HepG2 (cell line): ENCODE measurements around the gene BCAN. TPM values are rescaled to one million over a fixed set of nuclear protein-coding genes. Genes with fewer than 3 reads are reported as not detected.

Experiments used
- ATAC-seq: fragments of 200-7000 bp; cut with Tn5 transposase; 3 replicates; pipeline ENCODE4 v1.9.1; 2020; ENCODE audit warnings: mild to moderate bottlenecking, moderate library complexity
- BruUV-seq: library from RNA; stranded (reverse); fragments of 400-500 nt; replicated peaks from 2 replicates; lab custom pipeline; 2021; lab: Mats Ljungman, UMichigan
- CTCF ChIA-PET: fragments of 300-600 bp; formaldehyde crosslinking; extraction: SDS; loops from one replicate; lab custom pipeline; 2021; ENCODE audit warnings: low total read pairs, inconsistent platforms, low intra/inter-chr PET ratio; lab: Yijun Ruan, JAX
- POLR2A ChIA-PET: fragments of 350-600 bp; sonication (Branson Sonifier 250); formaldehyde crosslinking; loops from one replicate; lab custom pipeline; 2020; ENCODE audit warnings: antibody characterized with exemption, inconsistent platforms; lab: Yijun Ruan, JAX
- DNase-seq: peaks from one replicate; pipeline ENCODE4 v3.0.0-alpha.2; 2015; ENCODE audit warnings: low spot score
- FAIRE-seq: peaks from 3 replicates; lab custom pipeline; 2011; peaks lifted over from hg19 to GRCh38; lab: Jason Lieb, UNC
- H2AFZ ChIP-seq: one replicate; pipeline ENCODE4 v1.6.1; 2011; ENCODE audit warnings: low read length, inconsistent platforms
- H3K27ac ChIP-seq: fragments of 300-600 bp; 3 replicates; pipeline ENCODE4 v1.8.0; 2011; ENCODE audit warnings: mixed run types, mild to moderate bottlenecking, mixed read lengths, low read length, inconsistent platforms; ENCODE audit not compliant: insufficient read depth; ENCODE audit errors: extremely low read length
- H3K27me3 ChIP-seq, 2 experiments: fragments of 200-600 bp in 1 of 2; 2 replicates in 1 of 2; 3 replicates in 1 of 2; pipeline versions ENCODE4 v1.6.0 to v1.8.0; 2011; ENCODE audit warnings: low read length in 2 of 2, mild to moderate bottlenecking in 2 of 2, moderate library complexity in 2 of 2, inconsistent platforms in 1 of 2; ENCODE audit not compliant: insufficient read depth in 2 of 2, control insufficient read depth in 1 of 2
- H3K36me3 ChIP-seq, 2 experiments: fragments of 200-600 bp in 1 of 2; replicated peaks in 1 of 2; 2 replicates in 1 of 2; 3 replicates in 1 of 2; pipeline versions ENCODE4 v1.5.1 to v1.8.0; 2011; ENCODE audit warnings: low read length in 2 of 2, inconsistent platforms in 1 of 2; ENCODE audit not compliant: insufficient read depth in 2 of 2, control insufficient read depth in 1 of 2
- H3K4me1 ChIP-seq: 2 replicates; pipeline ENCODE4 v1.5.1; 2012; ENCODE audit warnings: low read length, inconsistent platforms; ENCODE audit not compliant: insufficient read depth
- H3K4me2 ChIP-seq: 2 replicates; pipeline ENCODE4 v1.6.0; 2011; ENCODE audit warnings: low read depth, low read length, inconsistent platforms
- H3K4me3 ChIP-seq, 3 experiments: fragments of 200-600 bp in 1 of 3; sonication (generic), shearing (Covaris generic) in 1 of 3; replicated peaks in 1 of 3; 2 replicates each; pipeline ENCODE4 v1.5.1; 2011 to 2016; ENCODE audit warnings: low read length in 3 of 3, inconsistent platforms in 2 of 3, low read depth in 2 of 3, mild to moderate bottlenecking in 2 of 3, control low read depth in 1 of 3, mixed read lengths in 1 of 3; ENCODE audit not compliant: insufficient read depth in 1 of 3
- H3K79me2 ChIP-seq: one replicate; pipeline ENCODE4 v1.6.1; 2011; ENCODE audit warnings: low read length, inconsistent platforms; ENCODE audit not compliant: insufficient read depth
- H3K9ac ChIP-seq: 2 replicates; pipeline ENCODE4 v1.6.0; 2011; ENCODE audit warnings: mild to moderate bottlenecking, low read depth, low read length, inconsistent platforms; ENCODE audit not compliant: insufficient read depth
- H3K9me3 ChIP-seq: 2 replicates; pipeline ENCODE4 v1.5.1; 2012; ENCODE audit warnings: mild to moderate bottlenecking, low read length
- H4K20me1 ChIP-seq: 2 replicates; pipeline ENCODE4 v1.6.0; 2011; ENCODE audit warnings: inconsistent platforms, mild to moderate bottlenecking, low read length, moderate library complexity; ENCODE audit not compliant: insufficient read depth
- AGO1 ChIP-seq: fragments of 200-400 bp; formaldehyde crosslinking; IDR thresholded peaks from 2 replicates; pipeline ENCODE4 v1.6.1; 2017; ENCODE audit warnings: mild to moderate bottlenecking, low read depth, low read length, moderate library complexity; ENCODE audit not compliant: poor library complexity, severe bottlenecking
- AGO2 ChIP-seq: fragments of 200-400 bp; formaldehyde crosslinking; optimal IDR thresholded peaks from 2 replicates; pipeline ENCODE3; 2017; ENCODE audit warnings: mild to moderate bottlenecking, low read depth, low read length, moderate library complexity
- AKAP8 ChIP-seq: sonication (generic); formaldehyde crosslinking; IDR thresholded peaks from 2 replicates; pipeline ENCODE4 v1.5.1; 2020; ENCODE audit warnings: mild to moderate bottlenecking, missing genetic modification reagents
- KDM2A ChIP-seq: sonication (generic); formaldehyde crosslinking; IDR thresholded peaks from 2 replicates; pipeline ENCODE4 v1.4.0; 2020; ENCODE audit warnings: low read depth, missing genetic modification reagents, borderline replicate concordance
- KLF15 ChIP-seq: sonication (generic); formaldehyde crosslinking; IDR thresholded peaks from 2 replicates; pipeline ENCODE4 v1.8.1; 2023; ENCODE audit warnings: borderline replicate concordance, mild to moderate bottlenecking, inconsistent platforms, missing genetic modification reagents, mixed read lengths
- MED13 ChIP-seq: sonication (generic); formaldehyde crosslinking; IDR thresholded peaks from 2 replicates; pipeline ENCODE4 v1.5.0; 2020; ENCODE audit warnings: missing genetic modification reagents
- POLR2A ChIP-seq, 2 experiments: IDR thresholded peaks; 2 replicates each; pipeline ENCODE4 v1.6.1; 2011; ENCODE audit warnings: low read depth in 2 of 2, low read length in 2 of 2, mild to moderate bottlenecking in 1 of 2, moderate library complexity in 1 of 2; ENCODE audit not compliant: insufficient read depth in 1 of 2
- POLR2G ChIP-seq: fragments of 200-400 bp; formaldehyde crosslinking; IDR thresholded peaks from 2 replicates; pipeline ENCODE4 v1.6.1; 2018; ENCODE audit warnings: mild to moderate bottlenecking, low read depth, low read length, moderate library complexity
- RXRB ChIP-seq: IDR thresholded peaks from 2 replicates; pipeline ENCODE4 v1.6.1; 2016; ENCODE audit warnings: borderline replicate concordance, missing genetic modification reagents, missing compliant biosample characterization
- ZC3H13 ChIP-seq: sonication (generic); formaldehyde crosslinking; IDR thresholded peaks from 2 replicates; pipeline ENCODE4 v1.8.1; 2023; ENCODE audit warnings: mild to moderate bottlenecking, missing genetic modification reagents, moderate library complexity
- ZFX ChIP-seq: sonication (generic); formaldehyde crosslinking; IDR thresholded peaks from 2 replicates; pipeline ENCODE4 v1.4.0; 2020; ENCODE audit warnings: mild to moderate bottlenecking, low read depth, missing genetic modification reagents, moderate library complexity
- ZNF263 ChIP-seq: sonication (generic); formaldehyde crosslinking; IDR thresholded peaks from 2 replicates; pipeline ENCODE4 v1.4.0; 2020; ENCODE audit warnings: missing genetic modification reagents
- ZNF326 ChIP-seq: sonication (generic); formaldehyde crosslinking; IDR thresholded peaks from 2 replicates; pipeline ENCODE4 v1.4.0; 2020; ENCODE audit warnings: missing genetic modification reagents, borderline replicate concordance
- WGBS: methylation state at CpG from one replicate; pipeline ENCODE4 v1.1.6; 2017; ENCODE audit warnings: low lambda C conversion rate; 5-methylcytosine and 5-hydroxymethylcytosine counted together
- in situ Hi-C: cut with HindIII; loops from 2 replicates; pipeline ENCODE4 v1.10.0; 2017; ENCODE audit warnings: low pct_unique_long_range_greater_than_20kb; ENCODE audit not compliant: extremely low pct_ligation_motif_present
- intact Hi-C: fragments of 100-400 bp; cut with micrococcal nuclease; formaldehyde crosslinking; loops from one replicate; pipeline ENCODE4 v1.10.0; 2022; ENCODE audit not compliant: unreplicated experiment
- polyA plus RNA-seq, 8 experiments: library from polyadenylated mRNA; depleted of rRNA in 3 of 8; stranded (reverse) in 7 of 8; unstranded in 1 of 8; fragments of >200 nt; fragmentation: Illumina TruSeq in 4 of 8; extraction: Trizol in 4 of 8; gene quantifications; 2 replicates each; pipeline versions ENCODE4 v1.2.1 to v1.2.3, GENCODE V29; 2011 to 2016; ENCODE audit warnings: low read depth in 4 of 8, missing spikeins in 1 of 8, mixed read lengths in 1 of 8; ENCODE audit not compliant: insufficient read depth in 1 of 8
- total RNA-seq, 5 experiments: library from RNA; depleted of rRNA; stranded (reverse); fragments of >200 nt; fragmentation: Illumina TruSeq; extraction: Trizol; gene quantifications; 2 replicates each; pipeline ENCODE4 v1.2.3, GENCODE V29; 2016; ENCODE audit warnings: low read depth in 1 of 5
- TF ChIP-seq, protein P1 (sequence below): sonication (generic); formaldehyde crosslinking; IDR thresholded peaks from 2 replicates; pipeline ENCODE4 v1.5.1; 2020; ENCODE audit warnings: mild to moderate bottlenecking, missing genetic modification reagents, moderate library complexity
- TF ChIP-seq, protein P2 (sequence below): sonication (generic); formaldehyde crosslinking; IDR thresholded peaks from 2 replicates; pipeline ENCODE4 v1.8.0; 2022; ENCODE audit warnings: mild to moderate bottlenecking, missing genetic modification reagents; ENCODE audit not compliant: insufficient replicate concordance

The BCAN gene
- total and polyA plus RNA-seq, 2 of the 13 experiments (the other 11 are each of a cell fraction or from before 2014, with no cell fraction given), result not detected

DNA sequence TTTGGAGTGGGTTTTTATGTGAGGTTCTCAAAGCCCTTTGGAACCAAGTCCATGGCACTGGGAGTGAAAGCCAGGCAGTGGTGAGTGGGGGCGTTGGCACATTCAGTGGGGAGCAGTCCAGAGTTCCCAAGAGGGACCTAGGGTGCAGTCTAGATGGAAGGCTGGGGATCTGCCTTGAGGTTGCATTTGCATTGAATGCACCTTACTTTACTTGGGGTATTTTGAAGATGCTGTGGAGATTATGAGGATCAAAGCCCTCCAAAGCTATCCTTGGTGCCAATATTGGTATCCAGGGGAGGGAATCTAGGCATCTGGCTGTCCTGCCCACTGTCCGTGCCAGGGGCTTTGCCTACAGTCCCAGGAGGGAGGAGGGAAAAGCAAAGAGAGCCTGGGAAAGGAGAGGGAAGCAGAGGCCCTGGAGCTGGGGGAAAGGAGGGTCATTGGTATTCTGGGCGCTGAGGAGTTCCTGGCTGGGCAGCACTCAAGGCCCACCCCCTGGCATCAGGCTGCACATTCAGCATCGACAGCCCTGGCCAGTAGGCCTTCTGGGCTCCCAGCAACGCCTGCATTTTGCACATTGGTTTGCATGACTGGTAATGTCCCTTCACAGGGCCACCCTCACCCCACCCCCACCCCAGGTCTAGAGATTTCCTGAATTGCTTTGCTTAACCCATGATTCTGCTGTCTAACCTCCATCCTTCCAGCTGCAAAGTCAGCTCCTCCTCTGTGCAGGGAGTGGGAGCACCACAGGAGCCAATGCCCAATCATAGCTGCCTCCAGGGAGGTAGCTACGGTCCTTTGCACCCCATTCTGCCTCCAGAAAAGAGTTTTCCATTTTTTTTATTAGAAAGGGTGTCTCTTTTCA is 843 bp upstream of the BCAN start:
- Histone ChIP-seq H3K9ac (no peak overlapping the region), H2AFZ (no peak overlapping the region), H3K9me3 (no peaks in the 10 kb centered on the region), H3K4me3 (no peak overlapping the region), H3K27ac (no peak overlapping the region), H3K79me2 (no peaks in the 10 kb centered on the region), H3K4me2 (no peak overlapping the region), H3K36me3 (peaks cover 0 to 6% of the 10 kb centered on the region in 2 experiments; a peak in 2 of 5 replicates), H4K20me1 (peaks cover 34% of the 10 kb centered on the region), H3K4me1 (peaks cover 17% of the 10 kb centered on the region), H3K27me3 (peaks cover 2 to 14% of the 10 kb centered on the region in 2 experiments; a peak in 3 of 5 replicates)
- ChIA-PET CTCF (no interaction called here), POLR2A (interaction anchor here (1.3 kb wide), 1 partner anchor 8 kb away, joined by 3 read pairs; no protein-coding TSS in a partner anchor)
- in situ Hi-C loops (no loop called here), intact Hi-C loops (loop anchor here (1.0 kb wide), 1 partner anchor 17 kb away; no protein-coding TSS in a partner anchor)
- ATAC-seq (no peak), DNase-seq (no peak), FAIRE-seq (no peak)
- BruUV-seq, result no TSS peak
- TF ChIP-seq ZFX (CRISPR knock-in tag), result 0 out of 2 replicates have a peak, but pooled peaks have one; percentile 25
- 0 out of 2 replicates have a peak, but pooled peaks have one; percentile 17 for TF ChIP-seq ZNF326 (CRISPR knock-in tag)
- TF ChIP-seq POLR2G, result 0 out of 2 replicates have a peak, but pooled peaks have one; percentile 55
- TF ChIP-seq AGO1, result peak; percentile 93
- no peak for TF ChIP-seq KLF15 (CRISPR knock-in tag)
- peak; percentile 96 for TF ChIP-seq AKAP8 (CRISPR knock-in tag)
- TF ChIP-seq ZNF263 (CRISPR knock-in tag), result peak; percentile 83
- TF ChIP-seq MED13 (CRISPR knock-in tag), result no peak
- peak; percentile 67 for TF ChIP-seq ZC3H13
- no peak for TF ChIP-seq RXRB (CRISPR knock-in tag)
- peak in 1 of 2 experiments; percentile 51; a peak in 2 of 4 replicates for TF ChIP-seq POLR2A (IDR thresholded peaks at IDR 0.05; ENCODE audit: insufficient read depth in 1 of 2, low read depth in 2 of 2, low read length in 2 of 2)
- TF ChIP-seq, protein P1, sequence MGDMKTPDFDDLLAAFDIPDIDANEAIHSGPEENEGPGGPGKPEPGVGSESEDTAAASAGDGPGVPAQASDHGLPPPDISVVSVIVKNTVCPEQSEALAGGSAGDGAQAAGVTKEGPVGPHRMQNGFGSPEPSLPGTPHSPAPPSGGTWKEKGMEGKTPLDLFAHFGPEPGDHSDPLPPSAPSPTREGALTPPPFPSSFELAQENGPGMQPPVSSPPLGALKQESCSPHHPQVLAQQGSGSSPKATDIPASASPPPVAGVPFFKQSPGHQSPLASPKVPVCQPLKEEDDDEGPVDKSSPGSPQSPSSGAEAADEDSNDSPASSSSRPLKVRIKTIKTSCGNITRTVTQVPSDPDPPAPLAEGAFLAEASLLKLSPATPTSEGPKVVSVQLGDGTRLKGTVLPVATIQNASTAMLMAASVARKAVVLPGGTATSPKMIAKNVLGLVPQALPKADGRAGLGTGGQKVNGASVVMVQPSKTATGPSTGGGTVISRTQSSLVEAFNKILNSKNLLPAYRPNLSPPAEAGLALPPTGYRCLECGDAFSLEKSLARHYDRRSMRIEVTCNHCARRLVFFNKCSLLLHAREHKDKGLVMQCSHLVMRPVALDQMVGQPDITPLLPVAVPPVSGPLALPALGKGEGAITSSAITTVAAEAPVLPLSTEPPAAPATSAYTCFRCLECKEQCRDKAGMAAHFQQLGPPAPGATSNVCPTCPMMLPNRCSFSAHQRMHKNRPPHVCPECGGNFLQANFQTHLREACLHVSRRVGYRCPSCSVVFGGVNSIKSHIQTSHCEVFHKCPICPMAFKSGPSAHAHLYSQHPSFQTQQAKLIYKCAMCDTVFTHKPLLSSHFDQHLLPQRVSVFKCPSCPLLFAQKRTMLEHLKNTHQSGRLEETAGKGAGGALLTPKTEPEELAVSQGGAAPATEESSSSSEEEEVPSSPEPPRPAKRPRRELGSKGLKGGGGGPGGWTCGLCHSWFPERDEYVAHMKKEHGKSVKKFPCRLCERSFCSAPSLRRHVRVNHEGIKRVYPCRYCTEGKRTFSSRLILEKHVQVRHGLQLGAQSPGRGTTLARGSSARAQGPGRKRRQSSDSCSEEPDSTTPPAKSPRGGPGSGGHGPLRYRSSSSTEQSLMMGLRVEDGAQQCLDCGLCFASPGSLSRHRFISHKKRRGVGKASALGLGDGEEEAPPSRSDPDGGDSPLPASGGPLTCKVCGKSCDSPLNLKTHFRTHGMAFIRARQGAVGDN, result 0 out of 2 replicates have a peak, but pooled peaks have one; percentile 19
- TF ChIP-seq AGO2, result peak; percentile 90
- TF ChIP-seq, protein P2, sequence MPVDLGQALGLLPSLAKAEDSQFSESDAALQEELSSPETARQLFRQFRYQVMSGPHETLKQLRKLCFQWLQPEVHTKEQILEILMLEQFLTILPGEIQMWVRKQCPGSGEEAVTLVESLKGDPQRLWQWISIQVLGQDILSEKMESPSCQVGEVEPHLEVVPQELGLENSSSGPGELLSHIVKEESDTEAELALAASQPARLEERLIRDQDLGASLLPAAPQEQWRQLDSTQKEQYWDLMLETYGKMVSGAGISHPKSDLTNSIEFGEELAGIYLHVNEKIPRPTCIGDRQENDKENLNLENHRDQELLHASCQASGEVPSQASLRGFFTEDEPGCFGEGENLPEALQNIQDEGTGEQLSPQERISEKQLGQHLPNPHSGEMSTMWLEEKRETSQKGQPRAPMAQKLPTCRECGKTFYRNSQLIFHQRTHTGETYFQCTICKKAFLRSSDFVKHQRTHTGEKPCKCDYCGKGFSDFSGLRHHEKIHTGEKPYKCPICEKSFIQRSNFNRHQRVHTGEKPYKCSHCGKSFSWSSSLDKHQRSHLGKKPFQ (CRISPR knock-in tag), result no peak
- peak; percentile 46; the same call in 1 of the 2 replicates for TF ChIP-seq KDM2A (CRISPR knock-in tag)
- 61% methylated on average over 4 of the region's 6 CpGs for WGBS
